SKM-1 treated with dmso at 0.1 percent for 144 hours (cell line): Measurements from ENCODE around the gene PNKP.
A peak's percentile ranks its signal among the peaks of the same experiment; 100 is the strongest.

Source experiments
- DNase-seq: peaks from one replicate; lab custom pipeline; 2025; ENCODE audit not compliant: unreplicated experiment; lab: John Stamatoyannopoulos, UW

Gene PNKP

GRCh38 chr19:49866933-49867782 is at the start of gene PNKP:
Gene PNKP (minus strand): TSS chr19:49867576. CDS start chr19:49867204, 372 bp downstream.
- peak; percentile 56 for DNase-seq

GRCh38 chr19:49915271-49915670 is 47.9 kb upstream of the PNKP start:
- no peak for DNase-seq

- DNase-seq = no peak
These were observed 46.3 kb upstream of the PNKP start for GRCh38 chr19:49913720-49914119.

- no peak for DNase-seq
These were observed 45.7 kb upstream of the PNKP start for GRCh38 chr19:49912965-49913685.

- peak; percentile 34 for DNase-seq
These were observed 44.2 kb upstream of the PNKP start for GRCh38 chr19:49911381-49912145.

GRCh38 chr19:49910179-49910578 is 42.8 kb upstream of the PNKP start:
- no peak for DNase-seq

GRCh38 chr19:49908480-49909420 is 41.4 kb upstream of the PNKP start:
- no peak for DNase-seq

GRCh38 chr19:49907745-49908446 is 40.5 kb upstream of the PNKP start:
- no peak for DNase-seq

- DNase-seq = no peak
These were observed 39.6 kb upstream of the PNKP start for GRCh38 chr19:49906879-49907564.

- DNase-seq = no peak
These were observed 36.8 kb upstream of the PNKP start for GRCh38 chr19:49904136-49904535.

- peak; percentile 22 for DNase-seq
These were observed 29.7 kb upstream of the PNKP start, which contains the start of gene IL4I1 for GRCh38 chr19:49896863-49897621. Gene IL4I1 (minus strand): TSS chr19:49896887. CDS start chr19:49896160, 727 bp downstream.

GRCh38 chr19:49895566-49896297 is 28.4 kb upstream of the PNKP start:
- no peak for DNase-seq

- no peak for DNase-seq
These were observed 27.6 kb upstream of the PNKP start for GRCh38 chr19:49894879-49895565.

GRCh38 chr19:49894011-49894664 is 26.8 kb upstream of the PNKP start:
- DNase-seq = no peak

- DNase-seq = no peak
These were observed 25.3 kb upstream of the PNKP start for GRCh38 chr19:49892716-49893115.

- DNase-seq = no peak
These were observed 24.0 kb upstream of the PNKP start for GRCh38 chr19:49891393-49891792.
